Caki2 (cell line): Measurements from ENCODE around the gene ATP5MG. TPM values are rescaled to one million over a fixed set of nuclear protein-coding genes. Genes with fewer than 3 reads are reported as not detected.
A peak's percentile ranks its signal among the peaks of the same experiment; 100 is the strongest.

Source experiments
- DNase-seq: peaks from one replicate; pipeline ENCODE4 v3.0.0-alpha.2; 2015; ENCODE audit warnings: low read depth
- in situ Hi-C: cut with HindIII; loops from 2 replicates; pipeline ENCODE4 v1.10.0; 2016; ENCODE audit warnings: low sequenced_read_pairs, low pct_unique_long_range_greater_than_20kb, mixed read lengths
- total RNA-seq: library from RNA; depleted of rRNA; stranded (reverse); fragments of >200 nt; shearing (Covaris generic); gene quantifications from 2 replicates; pipeline ENCODE4 v1.2.3, GENCODE V29; 2014; ENCODE audit warnings: low replicate concordance; rRNA removed

ATP5MG gene, protein sequence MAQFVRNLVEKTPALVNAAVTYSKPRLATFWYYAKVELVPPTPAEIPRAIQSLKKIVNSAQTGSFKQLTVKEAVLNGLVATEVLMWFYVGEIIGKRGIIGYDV
- 126 and 158 TPM in 2 replicates for total RNA-seq

DNA sequence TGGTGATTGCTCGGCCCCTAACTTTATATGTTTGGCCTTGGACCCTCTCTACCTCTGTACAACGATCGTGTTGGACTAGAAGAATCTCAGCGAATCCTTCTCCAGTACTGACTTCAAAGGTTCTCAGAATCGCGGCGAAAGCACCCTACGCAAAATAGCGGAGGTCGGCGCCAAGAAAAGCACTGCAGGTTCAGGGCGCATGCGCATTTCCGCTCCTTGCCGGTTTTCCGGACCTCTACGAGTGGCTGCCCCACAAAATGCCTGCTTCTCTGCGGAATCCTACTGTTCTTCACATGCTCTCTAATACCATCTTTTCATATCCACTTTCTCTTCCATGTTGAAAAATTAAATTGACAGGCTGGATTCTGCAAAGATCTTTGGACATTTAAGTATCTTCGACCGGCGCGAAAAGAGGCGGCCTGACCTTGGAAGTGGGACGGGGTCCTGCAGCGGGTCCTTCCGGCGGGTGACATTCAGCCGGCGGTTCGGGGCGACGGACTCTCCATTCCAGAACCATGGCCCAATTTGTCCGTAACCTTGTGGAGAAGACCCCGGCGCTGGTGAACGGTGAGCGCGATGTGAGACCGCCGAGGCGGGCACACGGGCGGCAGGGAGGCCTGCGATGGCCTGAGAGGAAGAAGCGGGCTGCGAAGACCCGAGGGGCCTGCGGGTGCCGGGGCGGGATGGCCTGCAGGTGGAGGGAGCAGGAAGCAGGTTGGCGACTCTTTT is at the start of gene ATP5MG:
ATP5MG (plus strand) TSS at position 456 of the 729 bp plus-strand sequence; CDS start at position 516, 60 bp downstream.
- in situ Hi-C loops: no loop called here
- peak; percentile 89 for DNase-seq

DNA sequence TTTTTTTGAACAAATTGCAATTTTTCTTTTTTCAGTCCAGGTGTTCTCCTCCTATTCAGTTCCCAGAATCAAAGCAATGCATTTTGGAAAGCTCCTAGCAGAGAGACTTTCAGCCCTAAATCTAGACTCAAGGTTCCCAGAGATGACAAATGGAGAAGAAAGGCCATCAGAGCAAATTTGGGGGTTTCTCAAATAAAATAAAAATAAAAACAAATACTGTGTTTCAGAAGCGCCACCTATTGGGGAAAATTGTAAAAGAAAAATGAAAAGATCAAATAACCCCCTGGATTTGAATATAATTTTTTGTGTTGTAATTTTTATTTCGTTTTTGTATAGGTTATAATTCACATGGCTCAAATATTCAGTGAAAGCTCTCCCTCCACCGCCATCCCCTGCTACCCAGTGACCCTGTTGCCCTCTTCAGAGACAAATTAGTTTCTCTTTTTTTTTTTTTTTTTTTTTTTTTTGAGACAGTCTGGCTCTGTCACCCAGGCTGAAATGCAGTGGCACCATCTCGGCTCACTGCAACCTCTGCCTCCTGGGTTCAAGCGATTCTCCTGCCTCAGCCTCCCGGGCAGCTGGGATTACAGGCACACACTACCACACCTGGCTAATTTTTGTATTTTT is 48.2 kb upstream of the ATP5MG start:
- DNase-seq: peak; percentile 10
- in situ Hi-C loops: no loop called here

DNA sequence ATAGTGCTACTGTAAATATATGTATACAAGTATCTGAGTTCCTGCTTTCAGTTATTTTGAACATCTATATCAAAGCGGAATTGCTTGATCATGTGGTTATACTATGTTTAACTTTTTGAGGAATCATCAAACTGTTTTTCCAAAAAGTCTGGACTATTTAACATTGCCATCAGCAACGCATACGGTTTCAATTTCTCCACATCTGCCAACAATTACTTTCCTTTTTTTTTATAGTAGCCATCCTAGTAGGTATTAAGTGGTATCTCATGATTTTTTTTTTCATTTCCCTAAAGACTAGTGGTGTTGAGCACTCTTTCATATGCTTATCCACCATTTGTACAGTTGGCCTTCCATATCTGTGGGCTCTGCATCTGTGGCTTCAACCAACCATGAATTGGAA is 43.3 kb upstream of the ATP5MG start:
- in situ Hi-C loops: no loop called here
- DNase-seq: no peak

DNA sequence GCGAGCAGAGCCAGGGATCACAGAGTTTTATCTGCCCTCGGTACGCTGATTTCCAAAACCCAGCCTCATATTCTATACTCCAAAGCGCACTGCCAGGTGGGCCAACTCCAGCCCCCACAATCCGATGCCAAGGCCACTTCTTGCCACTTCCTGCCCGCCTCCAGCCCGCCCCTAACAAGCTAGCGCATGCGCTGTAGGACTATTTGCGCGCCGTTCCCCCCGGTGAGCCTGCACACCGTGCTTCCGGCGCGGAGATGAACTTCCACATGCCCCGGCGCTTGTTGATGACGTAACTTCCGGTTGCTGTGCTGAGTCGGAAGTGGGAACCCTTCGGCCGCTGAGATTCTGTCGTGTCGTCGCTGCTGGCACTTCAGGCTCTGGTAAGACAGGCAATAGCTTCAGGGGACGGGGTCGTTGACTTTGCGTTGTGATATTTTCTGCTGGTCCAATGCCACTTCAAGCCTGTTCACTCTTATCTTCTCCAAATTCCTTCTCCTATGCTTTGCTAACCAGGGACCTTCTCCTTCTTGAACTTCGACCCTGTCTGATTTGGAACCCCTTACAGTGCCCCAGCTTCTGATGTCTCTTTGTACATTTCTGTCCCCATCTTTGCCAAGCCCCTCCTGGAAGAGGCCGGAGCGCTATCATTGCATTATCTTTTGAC is 42.0 kb upstream of the ATP5MG start, which contains the start of gene UBE4A:
UBE4A (plus strand) TSS at position 306 of the 664 bp plus-strand sequence. CDS start 5,481 bp downstream, outside the sequence.
- in situ Hi-C loops: no loop called here
- DNase-seq: peak; percentile 77

DNA sequence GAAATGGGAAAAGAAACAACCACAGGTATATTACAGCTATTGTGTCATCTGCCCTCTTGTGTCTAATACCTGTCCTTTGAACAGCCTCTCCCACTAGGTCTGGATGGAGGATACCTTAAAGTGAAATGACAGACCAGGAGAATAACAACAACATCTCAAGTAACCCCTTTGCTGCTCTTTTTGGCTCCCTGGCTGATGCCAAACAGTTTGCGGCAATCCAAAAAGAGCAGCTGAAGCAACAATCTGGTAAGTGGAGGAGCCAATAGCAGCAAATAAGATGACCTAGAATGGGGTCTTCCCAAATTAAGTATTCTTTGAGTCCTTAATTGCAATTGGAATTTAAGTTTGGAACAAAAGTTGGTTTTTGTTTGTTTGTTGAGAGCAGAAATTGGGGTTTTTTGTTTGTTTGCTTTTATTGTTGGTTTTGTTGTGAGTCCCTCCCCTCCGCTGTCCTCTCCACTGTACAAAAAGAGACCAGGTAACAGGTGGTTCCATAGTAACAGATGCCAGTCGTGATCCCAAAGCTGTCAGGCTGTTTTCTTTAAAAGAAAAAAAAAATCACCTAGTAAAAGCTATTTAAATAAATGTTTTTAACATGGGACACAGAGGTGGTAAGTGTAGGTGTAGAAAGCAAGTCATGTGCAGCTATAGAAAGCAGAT is 36.3 kb upstream of the ATP5MG start:
- no peak for DNase-seq
- in situ Hi-C loops: no loop called here

DNA sequence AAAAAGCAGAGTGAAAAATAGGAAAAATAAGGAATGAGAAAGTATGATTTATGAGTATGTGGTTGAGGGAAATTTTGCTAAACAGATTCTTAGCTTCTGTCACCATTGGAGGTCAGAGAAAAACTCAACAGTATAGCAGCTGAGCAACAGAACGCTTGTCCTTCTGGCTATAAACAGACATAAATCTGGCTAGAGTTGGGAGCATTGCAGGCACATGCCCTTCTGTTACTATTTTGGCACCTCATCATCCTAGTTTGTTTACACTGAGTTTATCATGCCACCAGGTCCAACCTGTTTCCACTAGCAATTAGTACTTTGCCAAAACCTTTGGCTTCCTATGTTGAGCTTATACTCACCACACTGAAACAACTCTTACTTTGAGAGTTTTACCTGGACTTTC is 35.1 kb upstream of the ATP5MG start:
- DNase-seq: no peak
- in situ Hi-C loops: no loop called here

DNA sequence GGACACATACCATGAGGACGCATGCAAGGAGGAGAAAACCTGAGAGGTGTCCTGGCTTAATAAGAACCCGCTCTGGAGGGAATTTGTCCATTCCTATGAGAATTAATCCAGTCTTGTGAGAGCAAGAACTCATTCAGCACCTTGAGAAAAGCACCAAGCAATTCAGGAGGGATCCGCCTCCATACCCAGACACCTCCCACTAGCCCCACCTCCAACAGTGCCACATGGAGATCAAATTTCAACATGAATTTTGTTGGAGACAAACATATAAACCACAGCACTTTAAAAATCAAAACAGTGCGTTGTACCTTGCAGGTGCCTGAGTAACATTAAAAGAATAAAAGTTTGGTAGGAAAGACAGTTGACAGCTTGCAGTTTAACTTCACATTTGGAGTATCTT is 30.6 kb upstream of the ATP5MG start:
- in situ Hi-C loops: no loop called here
- DNase-seq: peak; percentile 10

DNA sequence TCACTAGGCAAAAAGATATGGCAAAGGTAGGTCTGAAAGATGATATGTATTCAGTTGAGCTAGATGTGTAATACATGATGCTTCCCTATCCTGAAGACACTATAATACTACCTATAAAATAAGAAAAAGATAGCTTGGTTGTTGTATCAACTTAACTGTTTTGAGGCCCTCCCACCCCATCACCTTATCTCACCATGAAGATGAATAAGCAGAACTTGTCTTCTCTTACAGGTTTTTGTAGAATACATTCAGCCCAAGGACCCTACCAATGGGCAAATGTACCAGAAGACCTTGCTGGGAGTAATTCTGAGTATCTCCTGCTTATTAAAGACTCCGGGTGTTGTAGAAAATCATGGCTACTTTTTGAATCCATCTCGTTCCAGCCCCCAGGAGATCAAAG is 28.1 kb upstream of the ATP5MG start:
- no peak for DNase-seq
- in situ Hi-C loops: no loop called here

DNA sequence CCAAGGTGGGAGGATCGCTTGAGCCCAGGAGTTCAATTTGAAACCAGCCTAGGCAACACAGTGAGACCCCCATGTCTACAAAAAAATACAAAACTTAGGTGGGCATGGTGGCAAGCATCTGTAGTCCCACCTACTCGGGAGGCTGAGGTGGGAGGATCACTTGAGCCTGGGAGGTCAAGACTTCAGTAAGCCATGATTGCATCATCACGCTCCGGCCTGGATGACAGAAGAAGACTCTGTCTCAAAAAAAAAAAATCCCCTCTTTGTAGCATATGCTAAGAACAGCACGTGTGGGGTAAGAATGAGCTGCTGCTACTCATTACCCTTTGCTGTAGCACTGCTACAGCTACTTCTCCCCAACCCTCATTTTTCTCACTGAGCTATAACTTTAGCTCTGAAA is 27.5 kb upstream of the ATP5MG start:
- in situ Hi-C loops: no loop called here
- DNase-seq: no peak

DNA sequence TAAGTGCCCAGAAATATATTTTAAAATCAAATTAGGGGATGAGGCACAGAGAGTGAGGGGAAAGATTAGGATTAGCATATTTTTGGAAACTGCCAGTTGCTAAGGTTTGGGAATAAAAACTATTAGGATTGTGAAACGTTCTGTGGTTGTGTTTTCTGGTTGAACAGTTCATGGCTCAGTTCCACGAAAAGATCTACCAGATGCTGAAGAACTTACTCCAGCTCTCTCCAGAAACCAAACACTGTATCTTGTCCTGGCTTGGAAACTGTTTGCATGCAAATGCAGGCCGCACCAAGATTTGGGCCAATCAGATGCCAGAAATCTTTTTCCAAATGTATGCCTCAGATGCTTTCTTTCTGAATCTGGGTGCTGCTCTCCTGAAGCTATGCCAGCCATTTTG is 26.7 kb upstream of the ATP5MG start:
- no peak for DNase-seq
- in situ Hi-C loops: no loop called here

DNA sequence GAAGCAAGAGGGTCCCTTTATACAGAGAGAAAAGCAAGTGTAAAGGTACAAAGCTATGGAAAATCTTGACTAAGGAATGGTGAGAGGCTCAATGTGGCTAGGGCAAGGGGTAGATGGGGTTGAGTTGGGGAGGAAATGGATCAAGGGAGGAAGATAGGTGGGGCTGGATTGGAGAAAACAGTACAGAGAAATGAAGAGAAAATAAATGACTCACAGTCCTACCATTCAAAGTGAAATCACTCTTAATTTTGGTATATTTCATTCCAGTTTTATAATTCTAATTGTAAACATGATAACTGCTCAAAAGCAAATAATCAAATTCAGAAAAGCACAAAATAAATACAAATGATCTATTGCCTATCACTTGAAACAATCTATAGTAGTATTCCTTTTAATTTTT is 25.4 kb upstream of the ATP5MG start:
- DNase-seq: no peak
- in situ Hi-C loops: no loop called here

DNA sequence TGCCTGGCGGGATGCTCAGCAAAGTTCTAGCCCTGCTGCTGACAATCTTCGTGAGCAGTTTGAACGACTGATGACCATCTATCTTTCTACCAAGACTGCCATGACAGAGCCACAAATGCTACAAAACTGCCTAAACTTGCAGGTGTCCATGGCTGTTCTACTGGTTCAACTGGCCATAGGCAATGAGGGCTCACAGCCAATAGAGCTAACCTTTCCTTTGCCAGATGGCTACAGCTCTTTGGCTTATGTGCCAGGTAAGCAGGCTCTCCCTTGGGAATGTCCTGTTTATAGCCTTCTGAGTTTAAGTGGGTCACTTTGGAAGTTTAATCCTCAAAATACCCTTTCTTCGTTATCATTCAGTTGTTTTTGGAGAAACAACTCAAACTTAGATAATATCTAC is 21.9 kb upstream of the ATP5MG start:
- in situ Hi-C loops: no loop called here
- no peak for DNase-seq

DNA sequence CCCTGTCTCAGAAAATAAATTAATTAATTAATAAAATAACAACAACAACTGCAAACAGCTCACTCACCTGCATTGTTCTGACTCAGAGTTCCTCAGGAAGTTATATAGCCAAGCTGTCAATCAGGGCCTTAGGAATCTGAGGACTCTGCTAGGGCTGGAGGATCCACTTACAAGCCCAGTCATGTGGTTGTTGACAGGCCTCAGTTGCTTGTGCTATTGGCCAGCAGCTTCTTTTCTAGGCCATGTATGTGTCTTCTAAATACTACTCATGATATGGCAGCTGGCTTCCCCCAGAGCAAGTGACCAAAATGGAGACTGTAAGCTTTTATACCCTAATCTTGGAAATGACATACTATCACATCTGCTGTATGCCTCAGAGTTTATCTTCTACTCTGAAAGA is 20.8 kb upstream of the ATP5MG start:
- DNase-seq: no peak
- in situ Hi-C loops: no loop called here

DNA sequence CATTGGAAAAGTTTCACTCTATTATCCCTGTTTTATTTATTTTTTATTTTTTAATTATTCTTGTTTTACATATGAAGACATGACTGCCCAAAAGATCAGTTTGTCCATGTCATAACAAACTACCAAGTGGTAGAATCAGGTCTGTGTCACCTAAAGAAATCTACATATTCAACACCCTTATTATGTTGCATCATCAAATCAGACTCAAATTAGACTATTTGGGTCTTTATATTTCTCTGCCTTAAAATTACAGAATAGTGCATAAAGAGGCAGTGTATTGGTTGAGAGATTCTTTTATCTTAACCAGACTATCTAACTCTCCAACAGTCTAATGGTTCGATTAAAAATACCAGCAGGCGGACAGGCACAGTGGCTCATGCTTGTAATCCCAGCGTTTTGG is 18.5 kb upstream of the ATP5MG start:
- DNase-seq: no peak
- in situ Hi-C loops: no loop called here

DNA sequence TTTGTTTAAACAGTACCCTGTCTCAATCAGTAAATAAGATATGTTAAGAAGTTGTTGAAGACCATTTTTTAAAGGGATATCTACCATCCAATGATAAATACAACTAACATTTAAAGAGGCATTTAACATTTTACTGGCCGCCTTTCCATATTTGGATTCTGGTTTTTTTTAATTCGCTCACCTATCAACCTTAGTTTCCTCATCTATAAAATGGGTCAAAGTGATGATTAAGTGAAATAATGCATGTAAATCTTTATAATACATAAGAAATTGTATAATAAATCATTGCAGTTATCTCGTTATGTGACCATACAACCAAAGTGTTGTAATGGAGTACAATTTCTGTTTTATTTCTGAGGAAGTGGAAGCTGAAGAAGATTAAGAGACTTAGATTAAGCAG is 17.7 kb upstream of the ATP5MG start:
- in situ Hi-C loops: no loop called here
- DNase-seq: no peak

DNA sequence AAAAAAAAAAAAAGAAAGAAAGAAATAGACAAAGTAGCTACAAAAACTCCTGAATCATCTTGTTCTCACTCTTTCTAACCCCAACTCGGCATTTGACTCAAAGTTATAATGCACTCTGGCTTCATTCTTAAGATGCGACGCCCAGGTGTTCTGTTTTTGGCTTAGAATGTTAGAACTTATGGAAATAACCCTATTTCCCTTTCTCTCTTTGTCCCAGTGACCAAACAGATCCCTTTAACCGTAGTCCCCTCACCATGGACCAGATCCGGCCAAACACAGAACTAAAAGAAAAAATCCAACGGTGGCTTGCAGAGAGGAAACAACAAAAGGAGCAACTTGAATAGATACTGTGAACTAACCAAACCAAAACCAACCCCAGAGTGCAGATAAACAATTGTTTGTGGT is 5.3 kb upstream of the ATP5MG start:
- in situ Hi-C loops: no loop called here
- no peak for DNase-seq

DNA sequence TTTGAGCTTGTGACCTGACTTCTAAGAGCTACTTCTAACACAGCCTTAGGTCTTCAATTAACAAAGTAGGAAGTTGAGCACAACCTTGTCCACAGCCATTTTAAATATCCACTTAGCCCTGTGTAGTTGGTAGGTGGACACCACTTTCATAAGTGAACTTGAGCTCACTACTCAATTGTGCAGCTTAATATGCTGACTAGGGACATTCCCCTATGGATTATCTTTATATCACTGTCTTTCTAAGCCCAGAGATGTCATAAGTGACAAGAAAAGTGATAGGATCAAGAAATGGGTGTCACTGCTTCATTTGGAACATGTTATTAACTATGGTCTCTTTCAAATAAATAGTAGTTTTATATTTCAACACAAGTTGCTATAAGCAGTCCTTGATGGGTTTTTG is 4.0 kb upstream of the ATP5MG start:
- in situ Hi-C loops: no loop called here
- DNase-seq: no peak

DNA sequence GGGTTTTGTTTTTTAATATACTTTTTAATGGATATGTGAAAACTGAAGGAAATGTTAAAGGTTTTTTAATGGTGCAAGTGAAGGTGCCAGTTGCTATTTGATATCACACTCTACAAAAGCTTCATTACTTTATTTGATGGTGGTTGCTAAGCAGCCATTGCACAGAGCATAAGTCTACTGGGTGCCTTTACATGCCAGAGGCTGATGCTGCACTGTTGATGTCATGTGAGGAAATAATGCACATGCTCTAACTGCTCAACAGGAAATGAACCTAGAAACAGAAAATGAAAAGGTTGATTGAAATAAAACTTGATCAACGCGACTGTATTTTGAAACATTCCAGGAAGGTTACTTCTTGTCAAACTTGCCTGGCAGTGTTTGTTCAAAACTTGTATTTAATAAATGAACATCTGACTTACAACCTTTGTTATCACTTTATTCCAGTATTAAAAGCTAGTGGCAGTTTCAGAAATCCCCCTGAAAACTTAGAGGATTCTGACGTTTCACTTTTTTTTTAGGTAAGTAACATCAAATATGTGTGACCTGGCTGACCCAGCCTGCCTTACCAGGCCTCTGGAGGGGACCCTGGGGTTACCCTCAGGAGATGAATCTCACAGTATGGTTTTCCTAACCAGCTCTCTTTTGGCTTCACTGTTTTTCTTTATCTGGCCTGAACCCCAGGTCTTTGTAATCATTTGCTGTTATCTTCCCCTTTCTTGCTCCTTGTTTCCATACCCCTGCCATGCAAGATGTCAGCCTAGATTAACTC is 2.4 kb upstream of the ATP5MG start:
- in situ Hi-C loops: no loop called here
- DNase-seq: no peak
